GF-D8 (cell line): ENCODE data around the gene PCBP4.
"Not testable (repeated sequence)": the region's sequence is repeated elsewhere in the genome, so short reads cannot be mapped to it uniquely, and the experiment has no call there.

Experiments used
- DNase-seq: peaks from one replicate; lab custom pipeline; 2025; lab: John Stamatoyannopoulos, UW

PCBP4 gene

GRCh38 chr3:51994530-51994929 lies 27.3 kb upstream of the PCBP4 start:
- no peak for DNase-seq

DNA sequence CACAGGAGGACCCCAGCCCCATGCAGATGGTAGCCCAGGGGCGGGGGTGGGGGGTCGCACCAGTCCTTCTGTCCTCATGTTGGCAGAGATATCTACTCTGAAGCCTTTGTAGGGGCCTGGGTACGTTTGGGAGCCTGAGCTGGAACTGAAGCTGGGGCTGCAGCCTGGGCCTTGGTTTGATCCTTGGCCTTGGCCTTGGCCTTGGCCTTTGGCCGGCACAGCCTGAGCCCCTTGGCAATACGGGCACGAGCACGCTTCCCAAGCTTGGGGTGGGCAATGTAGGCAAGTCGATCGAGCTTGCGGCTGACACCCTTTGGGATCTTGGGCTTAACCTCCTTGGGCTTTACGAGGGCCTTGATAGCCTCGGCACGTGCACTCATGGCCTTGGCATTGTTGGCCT lies 26.4 kb upstream of the PCBP4 start:
- not testable (repeated sequence) for DNase-seq

GRCh38 chr3:51992017-51992682 lies 24.9 kb upstream of the PCBP4 start:
- no peak for DNase-seq

GRCh38 chr3:51990501-51990971 lies 23.3 kb upstream of the PCBP4 start:
- DNase-seq, result not testable (repeated sequence)

GRCh38 chr3:51988286-51989146 lies 21.3 kb upstream of the PCBP4 start:
- DNase-seq, result no peak

GRCh38 chr3:51987568-51987967 lies 20.3 kb upstream of the PCBP4 start:
- DNase-seq, result no peak

GRCh38 chr3:51986010-51986947 lies 19.0 kb upstream of the PCBP4 start:
- no peak for DNase-seq

DNA sequence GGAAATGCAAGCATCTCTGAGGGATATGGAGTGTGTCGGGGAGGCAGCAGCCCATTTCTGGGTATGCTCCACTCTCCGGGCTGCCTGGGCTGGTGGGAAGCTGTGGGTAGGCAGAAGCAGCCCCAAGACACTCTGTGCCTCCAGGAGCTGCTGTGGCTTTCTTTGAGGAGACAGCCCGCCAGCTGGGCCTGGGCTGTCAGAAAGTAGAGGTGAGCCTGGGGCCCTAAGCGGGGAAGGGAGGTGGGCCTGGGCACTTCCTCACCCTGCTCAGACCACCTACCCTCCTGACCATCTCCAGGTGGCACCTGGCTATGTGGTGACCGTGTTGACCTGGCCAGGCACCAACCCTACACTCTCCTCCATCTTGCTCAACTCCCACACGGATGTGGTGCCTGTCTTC lies 17.8 kb upstream of the PCBP4 start:
- DNase-seq, result no peak

GRCh38 chr3:51984269-51984647 lies 17.0 kb upstream of the PCBP4 start:
- no peak for DNase-seq

GRCh38 chr3:51983578-51984268 lies 16.5 kb upstream of the PCBP4 start:
- DNase-seq, result no peak

- DNase-seq, result peak; percentile 62
Observed at GRCh38 chr3:51982838-51983577, 15.8 kb upstream of the PCBP4 start, which contains the start of gene ACY1. Gene ACY1 (plus strand): TSS chr3:51983535. CDS start chr3:51984065, 530 bp downstream.

GRCh38 chr3:51982352-51982837 lies 15.1 kb upstream of the PCBP4 start:
- peak; percentile 43 for DNase-seq

DNA sequence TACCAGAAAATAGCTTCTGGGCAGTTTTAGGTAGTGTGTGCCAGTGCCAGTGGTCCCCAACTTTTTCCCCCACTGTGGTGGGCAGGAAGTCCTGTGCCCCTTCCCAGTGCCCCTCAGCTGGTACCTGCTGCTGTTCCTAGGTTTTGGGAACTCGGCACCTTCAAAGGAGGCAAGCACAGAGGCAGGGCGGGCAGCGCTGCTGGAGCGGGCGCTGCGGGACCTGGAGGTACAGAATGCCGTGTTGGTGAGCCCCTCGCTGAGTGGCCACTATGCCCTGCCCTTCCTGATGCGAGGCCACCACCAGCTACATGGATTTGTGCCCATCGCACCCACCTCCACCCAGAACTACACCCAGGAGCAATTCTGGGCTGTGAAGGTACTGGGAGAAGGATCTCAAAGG lies 13.0 kb upstream of the PCBP4 start:
- no peak for DNase-seq

DNA sequence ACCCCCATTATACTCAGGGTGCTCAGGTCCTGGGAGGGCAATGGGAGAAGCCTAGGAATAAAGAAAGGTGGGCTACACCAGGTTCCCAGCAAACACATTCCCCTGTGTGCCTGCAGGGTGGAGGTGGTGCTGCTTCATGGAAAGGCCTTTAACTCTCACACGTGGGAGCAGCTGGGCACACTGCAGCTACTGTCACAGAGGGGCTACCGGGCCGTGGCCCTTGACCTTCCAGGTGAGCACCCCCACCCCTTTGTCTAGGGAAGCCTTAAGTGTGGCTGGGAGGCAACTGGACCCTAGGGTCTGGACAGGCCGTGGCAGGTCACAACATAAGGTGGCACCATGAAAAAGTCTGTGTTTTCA lies 10.9 kb upstream of the PCBP4 start:
- DNase-seq, result no peak

DNA sequence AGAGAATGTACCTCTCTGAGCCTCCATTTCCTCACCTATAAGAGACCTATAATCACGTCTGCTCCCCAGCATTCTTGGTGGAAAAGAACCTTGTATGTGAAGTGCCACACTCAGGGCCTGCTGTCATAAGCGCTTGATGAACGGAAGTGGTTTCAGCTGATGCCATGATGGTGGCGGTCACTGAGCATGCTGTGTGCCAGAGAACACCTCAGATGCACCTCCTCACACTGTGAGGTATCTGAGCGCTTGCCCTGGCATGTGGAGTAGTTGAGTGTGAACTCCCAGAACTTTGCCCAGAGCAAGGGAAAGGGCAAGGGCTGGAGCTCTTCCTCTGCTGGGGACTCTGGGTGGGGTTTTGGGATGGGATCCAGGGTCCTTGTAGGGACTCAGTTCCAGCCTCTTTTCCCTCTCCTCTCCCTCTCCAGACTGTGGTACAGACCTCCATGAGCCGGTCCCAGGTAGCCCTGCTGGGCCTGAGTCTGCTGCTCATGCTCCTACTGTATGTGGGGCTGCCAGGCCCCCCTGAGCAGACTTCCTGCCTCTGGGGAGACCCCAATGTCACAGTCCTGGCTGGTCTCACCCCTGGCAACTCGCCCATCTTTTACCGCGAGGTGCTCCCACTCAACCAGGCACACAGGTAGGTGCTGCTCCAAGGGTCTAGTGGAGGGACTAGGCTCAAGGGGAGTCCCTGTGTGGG lies 10.3 kb upstream of the PCBP4 start:
- no peak for DNase-seq

DNA sequence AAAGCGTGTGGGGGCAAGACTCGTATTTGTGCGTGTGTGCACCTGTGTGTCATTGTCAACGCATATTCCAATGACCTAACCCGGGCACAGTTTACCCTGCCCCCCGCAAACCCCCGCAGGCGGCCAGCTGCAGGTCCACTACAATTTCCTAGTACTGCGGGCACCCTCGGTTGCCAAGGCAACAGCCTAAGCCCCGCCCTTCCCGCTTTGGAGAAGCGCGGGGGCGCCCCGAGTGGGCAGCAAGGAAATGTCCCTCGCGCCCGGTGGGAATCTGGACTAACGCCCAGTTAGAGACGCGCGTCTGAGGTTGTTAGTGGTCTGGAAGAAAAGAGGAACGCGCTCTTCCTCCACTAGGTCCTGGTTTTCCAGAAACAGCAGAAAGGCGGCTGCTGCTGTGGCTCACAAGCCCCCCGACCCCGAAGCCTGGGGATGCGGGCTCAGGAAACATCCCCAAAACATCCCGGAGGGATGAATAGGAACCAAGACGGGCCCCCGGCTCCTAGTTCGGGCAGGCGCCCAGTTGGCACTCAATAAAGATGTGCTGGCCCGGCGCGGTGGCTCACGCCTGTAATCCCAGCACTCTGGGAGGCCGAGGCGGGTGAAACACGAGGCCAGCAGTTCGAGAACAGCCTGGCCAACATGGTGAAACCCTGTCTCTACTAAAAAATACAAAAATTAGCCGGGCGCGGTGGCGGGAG lies 8.7 kb upstream of the PCBP4 start:
- no peak for DNase-seq

DNA sequence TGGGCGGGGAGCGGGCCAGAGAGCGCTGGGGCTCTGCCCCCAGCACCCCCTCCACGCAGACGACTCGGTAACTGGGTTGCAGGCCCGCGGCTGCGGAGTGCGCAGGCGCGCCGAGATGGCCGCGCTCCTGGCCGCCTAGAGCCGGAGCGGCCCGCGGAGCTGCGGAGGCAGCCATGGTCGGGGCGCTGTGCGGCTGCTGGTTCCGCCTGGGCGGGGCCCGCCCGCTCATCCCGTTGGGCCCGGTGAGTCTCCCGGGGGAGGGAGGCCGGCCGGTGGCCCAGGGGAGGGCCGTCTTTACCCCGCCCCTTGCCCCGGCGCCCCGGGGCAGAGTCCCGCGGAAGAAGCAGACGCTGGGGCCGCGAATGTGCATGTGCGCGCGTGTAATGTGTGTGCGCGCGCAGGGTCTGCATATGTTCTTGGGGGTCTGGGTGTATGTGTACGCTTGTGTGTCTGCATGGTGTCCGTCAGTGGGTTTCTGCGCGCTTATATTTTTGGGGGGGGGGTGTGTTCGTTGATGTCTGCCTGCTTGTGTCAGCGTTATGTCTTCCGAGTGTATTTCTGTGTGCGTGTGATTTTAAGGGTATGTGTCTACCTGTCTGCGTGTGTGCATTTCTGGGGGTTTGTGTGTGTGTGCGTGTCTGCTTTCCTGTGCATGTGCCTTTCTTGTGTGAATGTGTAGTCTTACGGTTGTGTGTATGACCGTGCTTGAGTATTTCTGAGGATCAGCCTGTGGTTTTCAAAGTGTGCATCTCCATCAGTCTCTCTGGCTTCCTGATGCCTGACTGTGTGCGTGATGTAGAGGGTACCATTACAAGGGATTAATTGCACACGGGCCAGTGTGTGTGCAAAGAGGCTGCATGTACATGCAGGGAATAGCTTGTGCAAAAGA lies 8.0 kb upstream of the PCBP4 start, which contains the start of gene ABHD14A:
Gene ABHD14A, plus strand, starts transcription at position 102 of the 889 bp plus-strand sequence. Its CDS starts 72 bp downstream, at position 174.
- peak; percentile 61 for DNase-seq

DNA sequence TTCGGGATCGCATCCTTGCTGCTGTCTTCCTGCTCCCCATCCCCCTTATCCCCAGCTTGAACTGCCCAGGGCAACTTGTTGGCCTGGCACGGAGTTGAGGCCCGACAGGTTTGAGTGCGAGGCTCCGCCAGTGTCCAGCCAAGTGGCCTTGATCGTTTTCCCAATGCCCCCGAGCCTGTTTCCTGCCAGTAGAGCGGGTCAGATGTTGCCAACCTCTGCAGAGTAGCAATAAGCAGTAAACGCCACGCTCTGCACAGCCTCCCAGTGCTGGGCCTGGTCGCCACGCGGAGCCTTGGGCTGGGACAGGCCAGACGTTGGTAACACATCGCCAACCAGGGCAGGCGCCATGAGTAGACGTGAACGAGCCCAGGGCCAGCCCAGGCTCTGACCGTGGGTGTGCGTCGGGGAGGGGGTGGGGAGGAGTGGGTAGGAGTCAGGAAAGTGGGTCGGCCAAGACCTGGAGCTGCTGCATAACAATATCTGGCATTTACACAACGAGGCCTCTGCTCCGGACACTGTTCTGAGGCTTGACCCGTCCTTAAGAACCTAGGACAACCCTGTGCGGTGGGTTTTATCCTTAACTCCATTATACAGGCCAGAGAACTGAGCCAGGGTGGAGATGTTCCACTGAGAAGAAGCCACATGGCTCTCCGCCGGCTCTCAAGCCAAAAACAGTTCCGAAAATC lies 7.2 kb upstream of the PCBP4 start:
- no peak for DNase-seq
